Esophagus muscularis mucosa (tissue), 4 donors: ENCODE data around the gene MT3.

ENCODE experiments used
- EP300 ChIP-seq: sonication (generic); formaldehyde crosslinking; IDR thresholded peaks from one replicate; pipeline ENCODE4 v1.6.1; 2017; ENCODE audit warnings: antibody characterized with exemption
- POLR2A ChIP-seq: fragments of 450-650 bp; IDR thresholded peaks from one replicate; pipeline ENCODE4 v1.6.1; 2017; ENCODE audit warnings: antibody characterized with exemption, moderate library complexity, mild to moderate bottlenecking, low read depth
- POLR2AphosphoS5 ChIP-seq, 2 donors: sonication (generic); formaldehyde crosslinking; IDR thresholded peaks; one replicate each; pipeline ENCODE4 v1.6.1; 2017; ENCODE audit warnings: antibody characterized with exemption in 2 of 2
- TF ChIP-seq, protein P1 (sequence below), 3 experiments: fragments of 200-600 bp in 2 of 3; fragments of 450-650 bp in 1 of 3; sonication (generic) in 2 of 3; IDR thresholded peaks; one replicate each; pipeline ENCODE4 v1.5.1; 2017 to 2019; ENCODE audit warnings: antibody characterized with exemption in 3 of 3, mild to moderate bottlenecking in 2 of 3, moderate library complexity in 1 of 3

DNA sequence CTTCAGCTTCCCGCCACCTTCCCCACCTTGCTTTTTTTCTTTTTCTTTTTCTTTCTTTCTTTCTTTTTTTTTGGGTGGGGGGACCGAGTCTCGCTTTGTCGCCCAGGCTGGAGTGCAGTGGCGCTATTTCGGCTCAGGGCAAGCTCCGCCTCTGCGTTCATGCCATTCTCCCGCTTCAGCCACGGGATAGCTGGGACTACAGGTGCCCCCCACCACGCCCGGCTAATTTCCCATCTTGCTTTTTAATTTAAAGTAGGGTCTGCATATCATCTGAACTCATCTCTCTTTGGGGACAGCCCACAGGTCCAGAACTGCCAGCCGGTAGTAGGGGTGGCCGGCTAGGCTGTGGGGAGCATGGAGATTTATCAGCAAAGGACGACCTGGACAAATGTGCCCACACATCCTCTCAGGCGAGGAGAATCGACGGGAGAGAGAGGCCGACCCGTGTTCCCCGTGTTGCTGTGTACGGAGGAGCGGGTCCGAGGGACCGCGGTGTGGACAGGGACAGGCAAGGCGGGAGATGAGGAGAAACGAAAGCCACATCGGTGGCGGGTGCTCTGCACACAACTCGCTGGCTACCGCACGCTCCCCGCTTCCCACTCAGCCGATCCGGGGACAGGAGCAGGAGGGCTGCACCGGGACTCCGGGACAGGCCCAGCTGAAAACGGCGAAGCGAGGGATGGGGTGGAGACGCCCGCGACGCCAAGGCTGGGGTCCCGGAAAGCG lies 45.5 kb downstream of the MT3 start:
- TF ChIP-seq, protein P1, sequence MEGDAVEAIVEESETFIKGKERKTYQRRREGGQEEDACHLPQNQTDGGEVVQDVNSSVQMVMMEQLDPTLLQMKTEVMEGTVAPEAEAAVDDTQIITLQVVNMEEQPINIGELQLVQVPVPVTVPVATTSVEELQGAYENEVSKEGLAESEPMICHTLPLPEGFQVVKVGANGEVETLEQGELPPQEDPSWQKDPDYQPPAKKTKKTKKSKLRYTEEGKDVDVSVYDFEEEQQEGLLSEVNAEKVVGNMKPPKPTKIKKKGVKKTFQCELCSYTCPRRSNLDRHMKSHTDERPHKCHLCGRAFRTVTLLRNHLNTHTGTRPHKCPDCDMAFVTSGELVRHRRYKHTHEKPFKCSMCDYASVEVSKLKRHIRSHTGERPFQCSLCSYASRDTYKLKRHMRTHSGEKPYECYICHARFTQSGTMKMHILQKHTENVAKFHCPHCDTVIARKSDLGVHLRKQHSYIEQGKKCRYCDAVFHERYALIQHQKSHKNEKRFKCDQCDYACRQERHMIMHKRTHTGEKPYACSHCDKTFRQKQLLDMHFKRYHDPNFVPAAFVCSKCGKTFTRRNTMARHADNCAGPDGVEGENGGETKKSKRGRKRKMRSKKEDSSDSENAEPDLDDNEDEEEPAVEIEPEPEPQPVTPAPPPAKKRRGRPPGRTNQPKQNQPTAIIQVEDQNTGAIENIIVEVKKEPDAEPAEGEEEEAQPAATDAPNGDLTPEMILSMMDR (IDR thresholded peaks at IDR 0.05) = no peak
- TF ChIP-seq POLR2AphosphoS5 (IDR thresholded peaks at IDR 0.05) (no peak), POLR2A (no peak), EP300 (no peak)
